HCT116 (cell line): ENCODE measurements around the gene RETREG1.

Experiments used
- EGR1 ChIP-seq: IDR thresholded peaks from 2 replicates; pipeline ENCODE4 v1.6.1; 2012; ENCODE audit warnings: low read depth
- EZH2phosphoT487 ChIP-seq: fragments of 200-600 bp; IDR thresholded peaks from 2 replicates; pipeline ENCODE4 v1.6.1; 2018; ENCODE audit warnings: antibody characterized with exemption, borderline replicate concordance
- POLR2A ChIP-seq: IDR thresholded peaks from 2 replicates; pipeline ENCODE4 v1.7.0; 2011; ENCODE audit warnings: borderline replicate concordance; ENCODE audit not compliant: insufficient read depth, insufficient read length; ENCODE audit errors: extremely low read depth
- POLR2AphosphoS5 ChIP-seq: IDR thresholded peaks from 2 replicates; pipeline ENCODE4 v1.6.1; 2011; ENCODE audit warnings: mild to moderate bottlenecking, low read depth, low read length, moderate library complexity
- YY1 ChIP-seq: IDR thresholded peaks from 2 replicates; pipeline ENCODE4 v1.6.1; 2011; ENCODE audit warnings: low read length, low read depth, moderate library complexity, mild to moderate bottlenecking; ENCODE audit not compliant: insufficient replicate concordance; ENCODE audit errors: extremely low read depth
- TF ChIP-seq, protein P1 (sequence below), 3 experiments: fragments of 200-600 bp in 1 of 3; sonication (generic) in 1 of 3; IDR thresholded peaks in 2 of 3; conservative IDR thresholded peaks in 1 of 3; 2 replicates each; pipeline ENCODE4 v1.5.1; 2012 to 2017; ENCODE audit warnings: low read depth in 2 of 3, low read length in 2 of 3, antibody characterized with exemption in 1 of 3, borderline replicate concordance in 1 of 3, control low read depth in 1 of 3, mild to moderate bottlenecking in 1 of 3, mixed read lengths in 1 of 3, mixed run types in 1 of 3, moderate library complexity in 1 of 3; ENCODE audit not compliant: insufficient read depth in 1 of 3
- TF ChIP-seq, protein P2 (sequence below): IDR thresholded peaks from 2 replicates; pipeline ENCODE4 v1.6.1; 2012

DNA sequence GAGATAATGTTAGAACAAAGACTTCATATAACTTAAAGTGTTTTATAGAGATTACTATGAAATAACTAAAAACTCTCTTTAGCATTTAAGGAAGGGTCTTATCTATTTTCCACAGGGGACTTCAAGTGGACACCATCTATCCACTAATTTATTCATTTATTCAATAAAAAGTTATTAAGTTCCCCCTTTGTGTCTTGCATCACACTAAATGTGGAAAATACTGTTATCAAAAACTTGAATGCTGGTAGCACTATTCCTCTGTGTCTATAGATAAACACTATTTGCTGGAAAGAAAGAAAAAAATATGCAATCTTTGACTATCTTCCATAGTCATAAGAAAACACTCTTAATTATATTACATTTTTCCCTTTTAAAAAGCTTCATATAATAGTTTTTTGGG lies 131.1 kb downstream of the RETREG1 start:
- TF ChIP-seq, protein P1, sequence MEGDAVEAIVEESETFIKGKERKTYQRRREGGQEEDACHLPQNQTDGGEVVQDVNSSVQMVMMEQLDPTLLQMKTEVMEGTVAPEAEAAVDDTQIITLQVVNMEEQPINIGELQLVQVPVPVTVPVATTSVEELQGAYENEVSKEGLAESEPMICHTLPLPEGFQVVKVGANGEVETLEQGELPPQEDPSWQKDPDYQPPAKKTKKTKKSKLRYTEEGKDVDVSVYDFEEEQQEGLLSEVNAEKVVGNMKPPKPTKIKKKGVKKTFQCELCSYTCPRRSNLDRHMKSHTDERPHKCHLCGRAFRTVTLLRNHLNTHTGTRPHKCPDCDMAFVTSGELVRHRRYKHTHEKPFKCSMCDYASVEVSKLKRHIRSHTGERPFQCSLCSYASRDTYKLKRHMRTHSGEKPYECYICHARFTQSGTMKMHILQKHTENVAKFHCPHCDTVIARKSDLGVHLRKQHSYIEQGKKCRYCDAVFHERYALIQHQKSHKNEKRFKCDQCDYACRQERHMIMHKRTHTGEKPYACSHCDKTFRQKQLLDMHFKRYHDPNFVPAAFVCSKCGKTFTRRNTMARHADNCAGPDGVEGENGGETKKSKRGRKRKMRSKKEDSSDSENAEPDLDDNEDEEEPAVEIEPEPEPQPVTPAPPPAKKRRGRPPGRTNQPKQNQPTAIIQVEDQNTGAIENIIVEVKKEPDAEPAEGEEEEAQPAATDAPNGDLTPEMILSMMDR (IDR thresholded peaks at IDR 0.05 in 2 of 3, conservative IDR thresholded peaks at IDR 0.05 in 1 of 3; ENCODE audit: borderline replicate concordance in 1 of 3, insufficient read depth in 1 of 3, low read depth in 2 of 3, low read length in 2 of 3) = no peak
- TF ChIP-seq EZH2phosphoT487 (no peak), POLR2AphosphoS5 (no peak), EGR1 (no peak), POLR2A (no peak), YY1 (no peak)
- TF ChIP-seq, protein P2, sequence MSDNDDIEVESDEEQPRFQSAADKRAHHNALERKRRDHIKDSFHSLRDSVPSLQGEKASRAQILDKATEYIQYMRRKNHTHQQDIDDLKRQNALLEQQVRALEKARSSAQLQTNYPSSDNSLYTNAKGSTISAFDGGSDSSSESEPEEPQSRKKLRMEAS = no peak
